ENCODE measurements around the gene CEACAM3.

Gene CEACAM3

GRCh38 chr19:41795031-41795461 lies 1.3 kb upstream of the CEACAM3 start:
- Histone ChIP-seq H3K27me3 (ENCODE audit: low read depth, low read length) (peaks cover 12% of the 10 kb centered on the region), H3K9me3 (ENCODE audit: control insufficient read depth in 1 of 2, low read length in 2 of 2) (no peaks in the 10 kb centered on the region), H3K4me3 (ENCODE audit: low read depth in 1 of 2, low read length in 2 of 2) (no peak overlapping the region), H3K4me1 (ENCODE audit: control insufficient read depth in 1 of 2, insufficient read depth in 2 of 2, low read length in 2 of 2) (no peaks in the 10 kb centered on the region), H3K27ac (ENCODE audit: low read length) (no peak overlapping the region), H3K36me3 (ENCODE audit: control insufficient read depth in 1 of 2, insufficient read depth in 2 of 2, low read length in 2 of 2) (no peaks in the 10 kb centered on the region)

GRCh38 chr19:41796901-41797300 lies 514 bp downstream of the CEACAM3 start:
- Histone ChIP-seq H3K27me3 (ENCODE audit: low read depth, low read length) (peaks cover 11% of the 10 kb centered on the region), H3K4me3 (ENCODE audit: low read depth in 1 of 2, low read length in 2 of 2) (peak overlapping the region in 1 of 2 donors; percentile 10), H3K36me3 (ENCODE audit: control insufficient read depth in 1 of 2, insufficient read depth in 2 of 2, low read length in 2 of 2) (no peaks in the 10 kb centered on the region), H3K4me1 (ENCODE audit: control insufficient read depth in 1 of 2, insufficient read depth in 2 of 2, low read length in 2 of 2) (no peaks in the 10 kb centered on the region), H3K27ac (ENCODE audit: low read length) (no peak overlapping the region), H3K9me3 (ENCODE audit: control insufficient read depth in 1 of 2, low read length in 2 of 2) (no peaks in the 10 kb centered on the region)

- no peaks in the 10 kb centered on the region for H3K4me1 ChIP-seq (ENCODE audit: control insufficient read depth in 1 of 2, insufficient read depth in 2 of 2, low read length in 2 of 2)
- no peaks in the 10 kb centered on the region for H3K27me3 ChIP-seq (ENCODE audit: low read depth, low read length)
- H3K36me3 ChIP-seq (ENCODE audit: control insufficient read depth in 1 of 2, insufficient read depth in 2 of 2, low read length in 2 of 2) = no peaks in the 10 kb centered on the region
- no peak overlapping the region for H3K27ac ChIP-seq (ENCODE audit: low read length)
- H3K4me3 ChIP-seq (ENCODE audit: low read depth in 1 of 2, low read length in 2 of 2) = no peak overlapping the region
- no peaks in the 10 kb centered on the region for H3K9me3 ChIP-seq (ENCODE audit: control insufficient read depth in 1 of 2, low read length in 2 of 2)
Measured at GRCh38 chr19:41799444-41800000, 3.1 kb downstream of the CEACAM3 start.

GRCh38 chr19:41801031-41801430 lies 4.6 kb downstream of the CEACAM3 start:
- no peaks in the 10 kb centered on the region for H3K4me1 ChIP-seq (ENCODE audit: control insufficient read depth in 1 of 2, insufficient read depth in 2 of 2, low read length in 2 of 2)
- no peak overlapping the region for H3K27ac ChIP-seq (ENCODE audit: low read length)
- H3K4me3 ChIP-seq (ENCODE audit: low read depth in 1 of 2, low read length in 2 of 2) = no peak overlapping the region

GRCh38 chr19:41801792-41802211 lies 5.4 kb downstream of the CEACAM3 start:
- no peaks in the 10 kb centered on the region for H3K36me3 ChIP-seq (ENCODE audit: control insufficient read depth in 1 of 2, insufficient read depth in 2 of 2, low read length in 2 of 2)
- H3K9me3 ChIP-seq (ENCODE audit: control insufficient read depth in 1 of 2, low read length in 2 of 2) = no peaks in the 10 kb centered on the region
- H3K4me1 ChIP-seq (ENCODE audit: control insufficient read depth in 1 of 2, insufficient read depth in 2 of 2, low read length in 2 of 2) = no peaks in the 10 kb centered on the region
- no peak overlapping the region for H3K27ac ChIP-seq (ENCODE audit: low read length)
- H3K27me3 ChIP-seq (ENCODE audit: low read depth, low read length) = no peaks in the 10 kb centered on the region
- no peak overlapping the region for H3K4me3 ChIP-seq (ENCODE audit: low read depth in 1 of 2, low read length in 2 of 2)

More at GRCh38 chr19:41801031-41801430, 4.6 kb downstream of the CEACAM3 start:
- no peaks in the 10 kb centered on the region for H3K27me3 ChIP-seq (ENCODE audit: low read depth, low read length)
- H3K36me3 ChIP-seq (ENCODE audit: control insufficient read depth in 1 of 2, insufficient read depth in 2 of 2, low read length in 2 of 2) = no peaks in the 10 kb centered on the region
- no peaks in the 10 kb centered on the region for H3K9me3 ChIP-seq (ENCODE audit: control insufficient read depth in 1 of 2, low read length in 2 of 2)

GRCh38 chr19:41802770-41803169 lies 6.4 kb downstream of the CEACAM3 start:
- Histone ChIP-seq H3K9me3 (ENCODE audit: control insufficient read depth in 1 of 2, low read length in 2 of 2) (no peaks in the 10 kb centered on the region), H3K27ac (ENCODE audit: low read length) (peak overlapping the region; percentile 11), H3K4me1 (ENCODE audit: control insufficient read depth in 1 of 2, insufficient read depth in 2 of 2, low read length in 2 of 2) (no peaks in the 10 kb centered on the region)

GRCh38 chr19:41804336-41804735 lies 7.9 kb downstream of the CEACAM3 start:
- Histone ChIP-seq H3K4me3 (ENCODE audit: low read depth in 1 of 2, low read length in 2 of 2) (no peak overlapping the region), H3K27ac (ENCODE audit: low read length) (no peak overlapping the region), H3K36me3 (ENCODE audit: control insufficient read depth in 1 of 2, insufficient read depth in 2 of 2, low read length in 2 of 2) (no peaks in the 10 kb centered on the region), H3K27me3 (ENCODE audit: low read depth, low read length) (no peaks in the 10 kb centered on the region), H3K9me3 (ENCODE audit: control insufficient read depth in 1 of 2, low read length in 2 of 2) (no peaks in the 10 kb centered on the region), H3K4me1 (ENCODE audit: control insufficient read depth in 1 of 2, insufficient read depth in 2 of 2, low read length in 2 of 2) (no peaks in the 10 kb centered on the region)

More at GRCh38 chr19:41802770-41803169, 6.4 kb downstream of the CEACAM3 start:
- Histone ChIP-seq H3K36me3 (ENCODE audit: control insufficient read depth in 1 of 2, insufficient read depth in 2 of 2, low read length in 2 of 2) (no peaks in the 10 kb centered on the region), H3K27me3 (ENCODE audit: low read depth, low read length) (no peaks in the 10 kb centered on the region), H3K4me3 (ENCODE audit: low read depth in 1 of 2, low read length in 2 of 2) (no peak overlapping the region)

- H3K9me3 ChIP-seq (ENCODE audit: control insufficient read depth in 1 of 2, low read length in 2 of 2) = no peaks in the 10 kb centered on the region
- no peaks in the 10 kb centered on the region for H3K36me3 ChIP-seq (ENCODE audit: control insufficient read depth in 1 of 2, insufficient read depth in 2 of 2, low read length in 2 of 2)
- H3K4me1 ChIP-seq (ENCODE audit: control insufficient read depth in 1 of 2, insufficient read depth in 2 of 2, low read length in 2 of 2) = no peaks in the 10 kb centered on the region
- no peaks in the 10 kb centered on the region for H3K27me3 ChIP-seq (ENCODE audit: low read depth, low read length)
- no peak overlapping the region for H3K27ac ChIP-seq (ENCODE audit: low read length)
- no peak overlapping the region for H3K4me3 ChIP-seq (ENCODE audit: low read depth in 1 of 2, low read length in 2 of 2)
Measured at GRCh38 chr19:41807176-41807575, 10.8 kb downstream of the CEACAM3 start.

- Histone ChIP-seq H3K4me3 (ENCODE audit: low read depth in 1 of 2, low read length in 2 of 2) (no peak overlapping the region), H3K9me3 (ENCODE audit: control insufficient read depth in 1 of 2, low read length in 2 of 2) (no peaks in the 10 kb centered on the region), H3K4me1 (ENCODE audit: control insufficient read depth in 1 of 2, insufficient read depth in 2 of 2, low read length in 2 of 2) (no peaks in the 10 kb centered on the region), H3K36me3 (ENCODE audit: control insufficient read depth in 1 of 2, insufficient read depth in 2 of 2, low read length in 2 of 2) (no peaks in the 10 kb centered on the region), H3K27ac (ENCODE audit: low read length) (no peak overlapping the region), H3K27me3 (ENCODE audit: low read depth, low read length) (no peaks in the 10 kb centered on the region)
Measured at GRCh38 chr19:41808663-41809566, 12.5 kb downstream of the CEACAM3 start.

- H3K4me3 ChIP-seq (ENCODE audit: low read depth in 1 of 2, low read length in 2 of 2) = peak overlapping the region in 1 of 2 donors; percentile 17
- no peaks in the 10 kb centered on the region for H3K27me3 ChIP-seq (ENCODE audit: low read depth, low read length)
- no peaks in the 10 kb centered on the region for H3K9me3 ChIP-seq (ENCODE audit: control insufficient read depth in 1 of 2, low read length in 2 of 2)
- H3K27ac ChIP-seq (ENCODE audit: low read length) = peak overlapping the region; percentile 36
- H3K4me1 ChIP-seq (ENCODE audit: control insufficient read depth in 1 of 2, insufficient read depth in 2 of 2, low read length in 2 of 2) = no peaks in the 10 kb centered on the region
- no peaks in the 10 kb centered on the region for H3K36me3 ChIP-seq (ENCODE audit: control insufficient read depth in 1 of 2, insufficient read depth in 2 of 2, low read length in 2 of 2)
Measured at GRCh38 chr19:41810301-41810700, 13.9 kb downstream of the CEACAM3 start.

GRCh38 chr19:41811036-41811435 lies 14.6 kb downstream of the CEACAM3 start:
- H3K27me3 ChIP-seq (ENCODE audit: low read depth, low read length) = no peaks in the 10 kb centered on the region
- no peak overlapping the region for H3K27ac ChIP-seq (ENCODE audit: low read length)
- no peaks in the 10 kb centered on the region for H3K9me3 ChIP-seq (ENCODE audit: control insufficient read depth in 1 of 2, low read length in 2 of 2)
- H3K4me3 ChIP-seq (ENCODE audit: low read depth in 1 of 2, low read length in 2 of 2) = no peak overlapping the region
- H3K36me3 ChIP-seq (ENCODE audit: control insufficient read depth in 1 of 2, insufficient read depth in 2 of 2, low read length in 2 of 2) = no peaks in the 10 kb centered on the region
- no peaks in the 10 kb centered on the region for H3K4me1 ChIP-seq (ENCODE audit: control insufficient read depth in 1 of 2, insufficient read depth in 2 of 2, low read length in 2 of 2)

Data from muscle layer of duodenum (tissue), 2 donors.